ENCODE results near the gene DUSP28. TPM values are rescaled to one million over a fixed set of nuclear protein-coding genes. Genes with fewer than 3 reads are reported as not detected.
"Not testable (repeated sequence)": the region's sequence is repeated elsewhere in the genome, so short reads cannot be mapped to it uniquely, and the experiment has no call there.

The DUSP28 gene
- total RNA-seq, 1 donor from 2014 or later, result 8.6 TPM

DNA sequence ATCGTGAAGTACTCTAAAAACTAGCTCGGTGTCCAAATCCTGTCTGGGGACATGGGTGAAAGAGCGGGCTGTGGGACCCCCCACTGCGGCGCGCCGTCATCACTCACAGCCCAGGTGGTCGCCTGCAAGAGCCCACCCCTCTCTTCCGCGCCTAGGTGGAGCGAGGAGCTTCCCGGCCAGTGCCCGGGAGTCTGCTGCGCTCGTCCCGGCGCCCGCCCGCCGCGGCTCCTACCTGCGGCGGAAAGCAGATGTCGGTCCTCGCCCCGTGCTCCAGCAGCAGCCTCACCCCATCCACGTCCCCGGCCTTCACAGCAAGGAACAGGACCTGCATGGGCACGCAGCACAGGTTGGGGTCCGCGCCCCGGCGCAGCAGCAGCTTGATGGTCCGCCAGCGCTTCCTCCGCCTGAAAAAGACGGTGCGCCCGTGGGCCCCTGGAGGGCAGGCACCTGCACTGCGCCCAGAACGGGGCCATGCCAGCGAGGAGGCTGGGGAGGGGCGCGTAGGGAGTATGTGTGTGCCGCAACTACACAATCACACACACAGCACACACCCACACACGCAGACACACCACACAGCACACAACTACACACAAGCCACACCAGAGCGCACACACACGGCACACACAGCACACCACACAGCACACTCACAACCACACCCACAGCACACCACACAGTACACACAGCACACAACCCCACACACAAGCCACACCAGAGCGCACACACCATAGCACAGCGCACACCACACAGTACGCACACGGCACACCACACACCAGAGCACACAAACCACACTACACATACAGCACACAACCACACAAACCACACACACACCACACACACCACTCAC is 39.8 kb upstream of the DUSP28 start:
- DNase-seq (ENCODE audit: low spot score), result no peak
- no peak overlapping the region for H3K27ac Mint-ChIP-seq
- H3K4me3 Mint-ChIP-seq, result no peak overlapping the region
- peaks cover 24% of the 10 kb centered on the region for H3K36me3 Mint-ChIP-seq (ENCODE audit: low read depth)
- intact Hi-C loops (cut with micrococcal nuclease), result no loop called here
- peaks cover 3% of the 10 kb centered on the region for H3K27me3 Mint-ChIP-seq (ENCODE audit: insufficient read depth)
- peaks cover 24% of the 10 kb centered on the region for H3K9me3 Mint-ChIP-seq
- H3K4me1 Mint-ChIP-seq (ENCODE audit: low read depth), result no peaks in the 10 kb centered on the region

DNA sequence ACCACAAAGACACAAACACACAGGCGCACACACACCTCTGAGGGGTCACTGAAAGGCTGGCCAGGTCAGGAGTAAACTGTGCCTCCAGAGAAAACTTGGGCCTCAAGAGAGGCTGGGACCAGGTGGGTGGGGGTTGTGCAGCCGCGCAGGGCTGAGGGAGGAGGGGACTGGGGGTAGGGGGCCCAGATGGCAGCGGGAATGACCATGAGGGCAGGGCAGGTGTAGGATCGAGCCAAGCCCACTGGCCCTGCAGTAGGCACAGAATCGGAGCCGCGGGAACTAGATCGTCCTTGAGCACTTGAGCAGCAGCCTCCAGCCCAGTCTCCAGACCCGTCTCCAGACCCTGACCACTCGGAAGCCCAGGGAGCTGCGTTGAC is 39.2 kb upstream of the DUSP28 start:
- no peak for DNase-seq (ENCODE audit: low spot score)
- Mint-ChIP-seq H3K4me3 (no peak overlapping the region), H3K27ac (no peak overlapping the region), H3K9me3 (peaks cover 28% of the 10 kb centered on the region), H3K36me3 (ENCODE audit: low read depth) (peaks cover 27% of the 10 kb centered on the region), H3K27me3 (ENCODE audit: insufficient read depth) (peaks cover 3% of the 10 kb centered on the region), H3K4me1 (ENCODE audit: low read depth) (no peaks in the 10 kb centered on the region)
- intact Hi-C loops (cut with micrococcal nuclease), result no loop called here

DNA sequence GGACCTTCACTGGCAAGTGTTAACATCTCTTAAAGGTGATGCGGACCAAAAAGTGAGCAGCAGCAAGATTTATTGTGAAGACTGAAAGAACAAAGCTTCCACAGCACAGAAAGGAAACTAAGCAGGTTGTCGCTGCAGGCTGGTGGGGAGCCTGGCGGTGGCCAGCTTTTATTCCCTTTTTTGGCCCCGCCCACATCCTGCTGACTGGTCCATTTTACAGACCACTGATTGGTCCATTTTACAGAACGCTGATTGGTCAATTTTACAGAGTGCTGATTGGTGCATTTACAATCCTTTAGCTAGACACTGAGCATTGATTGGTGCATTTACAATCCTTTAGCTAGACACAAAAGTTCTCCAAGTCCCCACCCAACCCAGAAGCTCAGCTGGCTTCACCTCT is 38.3 kb upstream of the DUSP28 start:
- H3K27me3 Mint-ChIP-seq (ENCODE audit: insufficient read depth); H3K4me1 Mint-ChIP-seq (ENCODE audit: low read depth); H3K4me3 Mint-ChIP-seq; intact Hi-C loops (cut with micrococcal nuclease); DNase-seq (ENCODE audit: low spot score); H3K27ac Mint-ChIP-seq: not testable (repeated sequence)
- Mint-ChIP-seq H3K36me3 (ENCODE audit: low read depth) (peaks cover 28% of the 10 kb centered on the region), H3K9me3 (peaks cover 35% of the 10 kb centered on the region)

DNA sequence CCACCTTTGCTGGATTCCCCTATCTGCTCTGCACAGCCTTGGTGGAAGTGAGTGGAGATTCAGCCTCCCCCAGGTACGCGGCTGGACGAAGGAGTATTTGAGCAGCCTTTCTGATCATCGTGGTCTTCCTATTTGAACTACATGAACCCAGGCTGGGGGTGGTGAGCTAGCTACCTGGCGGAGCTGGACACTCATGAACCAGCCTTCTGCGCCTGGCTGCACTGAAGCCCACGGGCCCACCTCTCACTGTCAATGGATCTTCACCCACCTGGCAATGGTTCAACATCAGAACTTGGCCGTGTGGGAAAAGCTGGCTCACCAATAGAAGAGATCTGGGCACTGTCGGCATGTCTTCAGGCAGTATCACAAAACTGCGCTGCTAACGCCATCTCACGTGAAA is 37.8 kb upstream of the DUSP28 start:
- peaks cover 3% of the 10 kb centered on the region for H3K27me3 Mint-ChIP-seq (ENCODE audit: insufficient read depth)
- H3K27ac Mint-ChIP-seq, result no peak overlapping the region
- DNase-seq (ENCODE audit: low spot score), result no peak
- H3K4me1 Mint-ChIP-seq (ENCODE audit: low read depth), result no peaks in the 10 kb centered on the region
- H3K9me3 Mint-ChIP-seq, result peaks cover 40% of the 10 kb centered on the region
- H3K4me3 Mint-ChIP-seq, result no peak overlapping the region
- intact Hi-C loops (cut with micrococcal nuclease), result no loop called here
- H3K36me3 Mint-ChIP-seq (ENCODE audit: low read depth), result peaks cover 32% of the 10 kb centered on the region

DNA sequence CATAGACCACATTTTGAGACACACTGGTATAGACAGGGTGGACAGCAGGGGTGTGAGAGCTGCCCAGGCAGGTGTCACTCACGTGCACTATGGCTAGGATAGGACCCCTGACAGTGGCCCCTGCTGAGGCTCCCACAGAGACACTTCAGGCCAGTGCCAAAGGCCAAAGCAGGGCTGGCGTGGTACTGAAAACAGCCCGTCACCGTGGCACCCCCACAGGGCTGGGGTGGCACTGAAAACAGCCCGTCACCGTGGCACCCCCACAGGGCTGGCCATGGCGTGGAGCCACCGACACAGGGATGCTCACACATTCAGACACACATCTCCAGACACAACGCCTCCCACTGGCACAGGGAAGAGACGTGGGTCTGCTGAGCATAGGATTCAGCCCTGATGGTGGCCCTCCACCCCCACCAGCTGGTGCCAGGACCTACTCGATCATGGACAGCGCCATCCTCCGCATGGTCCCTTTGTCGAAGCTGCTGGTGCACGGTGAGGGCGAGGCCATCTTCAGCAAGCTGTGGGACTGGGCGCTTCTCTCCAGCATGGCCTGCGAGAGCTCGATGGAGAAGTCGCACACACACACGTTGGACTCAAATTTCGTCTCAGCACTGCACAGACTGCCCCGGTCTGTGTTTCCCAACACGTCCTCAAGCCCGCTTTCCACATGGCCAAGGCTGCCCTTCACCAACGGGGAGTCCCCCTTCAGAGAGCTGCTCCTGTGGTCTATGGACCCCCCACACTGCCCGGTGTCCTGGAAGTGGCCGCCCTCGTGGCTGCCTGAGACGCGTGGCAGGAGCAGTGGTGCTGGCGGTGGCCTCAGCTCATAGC is 36.5 kb upstream of the DUSP28 start:
- H3K4me1 Mint-ChIP-seq (ENCODE audit: low read depth), result no peaks in the 10 kb centered on the region
- peaks cover 3% of the 10 kb centered on the region for H3K27me3 Mint-ChIP-seq (ENCODE audit: insufficient read depth)
- H3K36me3 Mint-ChIP-seq (ENCODE audit: low read depth), result peaks cover 39% of the 10 kb centered on the region
- H3K4me3 Mint-ChIP-seq, result no peak overlapping the region
- no peak overlapping the region for H3K27ac Mint-ChIP-seq
- peaks cover 44% of the 10 kb centered on the region for H3K9me3 Mint-ChIP-seq
- DNase-seq (ENCODE audit: low spot score), result no peak
- intact Hi-C loops (cut with micrococcal nuclease), result no loop called here

- Mint-ChIP-seq H3K36me3 (ENCODE audit: low read depth) (peaks cover 47% of the 10 kb centered on the region), H3K27ac (no peak overlapping the region), H3K4me3 (no peak overlapping the region), H3K27me3 (ENCODE audit: insufficient read depth) (peaks cover 1% of the 10 kb centered on the region), H3K9me3 (peaks cover 56% of the 10 kb centered on the region), H3K4me1 (ENCODE audit: low read depth) (no peaks in the 10 kb centered on the region)
- intact Hi-C loops (cut with micrococcal nuclease), result no loop called here
- no peak for DNase-seq (ENCODE audit: low spot score)
Observed at GRCh38 chr2:240524963-240525718, 35.0 kb upstream of the DUSP28 start.

DNA sequence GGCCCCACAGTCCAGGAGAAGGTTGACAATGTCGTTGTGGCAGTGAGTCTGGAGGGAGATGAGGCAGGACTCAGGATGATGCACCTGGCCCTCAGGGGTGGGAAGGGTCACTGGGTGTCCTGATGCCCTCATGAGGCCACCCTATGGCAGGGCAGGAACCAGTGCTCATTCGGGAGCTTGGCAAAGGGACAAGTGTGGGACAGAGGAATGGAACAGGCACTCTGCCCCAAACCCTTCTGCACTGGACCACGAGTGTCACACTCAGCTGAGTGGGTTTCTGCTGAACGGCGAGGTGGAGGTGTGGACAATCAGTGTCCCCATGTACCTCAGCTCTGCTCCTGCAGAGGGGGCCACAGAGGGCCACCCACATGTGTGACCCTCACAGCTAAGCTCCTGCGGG is 34.4 kb upstream of the DUSP28 start:
- H3K9me3 Mint-ChIP-seq, result peaks cover 57% of the 10 kb centered on the region
- H3K36me3 Mint-ChIP-seq (ENCODE audit: low read depth), result peaks cover 46% of the 10 kb centered on the region
- H3K4me1 Mint-ChIP-seq (ENCODE audit: low read depth), result no peaks in the 10 kb centered on the region
- no peak overlapping the region for H3K27ac Mint-ChIP-seq
- DNase-seq (ENCODE audit: low spot score), result no peak
- intact Hi-C loops (cut with micrococcal nuclease), result no loop called here
- H3K4me3 Mint-ChIP-seq, result no peak overlapping the region
- peaks cover 1% of the 10 kb centered on the region for H3K27me3 Mint-ChIP-seq (ENCODE audit: insufficient read depth)

GRCh38 chr2:240526521-240526920 is 33.6 kb upstream of the DUSP28 start:
- H3K4me1 Mint-ChIP-seq (ENCODE audit: low read depth), result no peaks in the 10 kb centered on the region

GRCh38 chr2:240527153-240527750 is 32.9 kb upstream of the DUSP28 start:
- H3K9me3 Mint-ChIP-seq, result peaks cover 70% of the 10 kb centered on the region
- peaks cover 1% of the 10 kb centered on the region for H3K27me3 Mint-ChIP-seq (ENCODE audit: insufficient read depth)
- no peak overlapping the region for H3K4me3 Mint-ChIP-seq
- peaks cover 60% of the 10 kb centered on the region for H3K36me3 Mint-ChIP-seq (ENCODE audit: low read depth)
- H3K4me1 Mint-ChIP-seq (ENCODE audit: low read depth), result no peaks in the 10 kb centered on the region
- DNase-seq (ENCODE audit: low spot score), result no peak
- intact Hi-C loops (cut with micrococcal nuclease), result no loop called here
- H3K27ac Mint-ChIP-seq, result no peak overlapping the region

More at GRCh38 chr2:240526521-240526920, 33.6 kb upstream of the DUSP28 start:
- Mint-ChIP-seq H3K27me3 (ENCODE audit: insufficient read depth) (peaks cover 1% of the 10 kb centered on the region), H3K9me3 (peaks cover 64% of the 10 kb centered on the region), H3K27ac (no peak overlapping the region), H3K4me3 (no peak overlapping the region), H3K36me3 (ENCODE audit: low read depth) (peaks cover 53% of the 10 kb centered on the region)
- DNase-seq (ENCODE audit: low spot score), result no peak
- intact Hi-C loops (cut with micrococcal nuclease), result no loop called here

GRCh38 chr2:240528406-240529040 is 31.6 kb upstream of the DUSP28 start:
- Mint-ChIP-seq H3K9me3 (peaks cover 71% of the 10 kb centered on the region), H3K36me3 (ENCODE audit: low read depth) (peaks cover 57% of the 10 kb centered on the region), H3K27ac (no peak overlapping the region), H3K27me3 (ENCODE audit: insufficient read depth) (no peaks in the 10 kb centered on the region), H3K4me1 (ENCODE audit: low read depth) (no peaks in the 10 kb centered on the region), H3K4me3 (no peak overlapping the region)
- DNase-seq (ENCODE audit: low spot score), result no peak
- intact Hi-C loops (cut with micrococcal nuclease), result no loop called here

DNA sequence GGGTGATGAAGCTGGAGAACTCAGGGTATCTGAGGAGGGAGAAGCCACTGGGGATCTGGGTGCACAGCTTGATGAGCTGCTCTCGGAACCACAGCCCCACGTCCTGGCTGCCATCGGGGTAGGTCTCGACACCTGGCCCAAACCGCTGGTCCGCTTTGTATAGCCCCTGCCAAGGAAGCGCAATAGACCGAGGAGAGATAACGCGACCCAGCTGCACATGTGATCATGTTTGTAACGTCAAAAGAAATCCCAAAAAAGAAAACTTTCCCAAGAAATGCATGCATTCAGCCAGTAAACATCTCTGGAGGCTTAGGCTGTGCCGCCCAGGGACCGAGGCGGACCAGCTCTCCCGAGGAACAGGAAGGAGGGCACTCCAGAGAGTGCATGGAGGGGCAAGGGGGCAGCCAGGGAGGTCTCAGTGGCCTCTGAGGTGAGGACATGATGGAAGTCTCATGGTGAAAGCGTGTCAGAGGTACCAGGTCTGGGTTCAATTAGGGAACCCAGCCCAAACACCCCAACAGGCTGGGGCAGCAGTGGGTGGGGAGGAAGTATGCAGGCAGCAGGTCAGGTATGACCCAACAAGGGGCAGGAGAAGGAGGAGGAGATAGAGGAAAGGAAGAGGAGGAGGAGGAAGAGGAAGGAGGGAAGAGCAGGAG is 30.7 kb upstream of the DUSP28 start:
- Mint-ChIP-seq H3K9me3 (peaks cover 72% of the 10 kb centered on the region), H3K4me3 (no peak overlapping the region), H3K4me1 (ENCODE audit: low read depth) (no peaks in the 10 kb centered on the region), H3K27me3 (ENCODE audit: insufficient read depth) (no peaks in the 10 kb centered on the region), H3K36me3 (ENCODE audit: low read depth) (peaks cover 56% of the 10 kb centered on the region), H3K27ac (no peak overlapping the region)
- no peak for DNase-seq (ENCODE audit: low spot score)
- intact Hi-C loops (cut with micrococcal nuclease), result no loop called here

DNA sequence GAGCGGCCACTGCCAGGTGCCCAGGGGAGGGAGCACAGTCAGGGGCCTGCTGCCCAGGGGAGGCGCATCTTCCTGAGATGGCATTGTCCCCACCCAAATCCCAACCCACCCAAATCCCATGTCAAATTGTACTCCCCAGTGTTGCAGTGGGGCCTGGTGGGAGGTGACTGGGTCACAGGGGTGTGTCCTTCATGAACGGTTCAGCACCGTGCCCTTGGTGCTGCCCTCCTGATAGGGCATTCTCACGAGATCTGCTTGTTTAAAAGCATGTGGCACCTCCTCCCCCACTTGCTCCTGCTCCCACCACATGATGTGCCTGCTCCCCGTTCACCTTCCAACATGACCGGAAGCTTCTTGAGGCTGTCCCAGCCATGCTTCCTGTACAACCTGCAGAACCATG is 30.0 kb upstream of the DUSP28 start:
- peaks cover 65% of the 10 kb centered on the region for H3K9me3 Mint-ChIP-seq
- no peak overlapping the region for H3K4me3 Mint-ChIP-seq
- peaks cover 51% of the 10 kb centered on the region for H3K36me3 Mint-ChIP-seq (ENCODE audit: low read depth)
- intact Hi-C loops (cut with micrococcal nuclease), result no loop called here
- H3K27me3 Mint-ChIP-seq (ENCODE audit: insufficient read depth), result no peaks in the 10 kb centered on the region
- H3K27ac Mint-ChIP-seq, result no peak overlapping the region
- DNase-seq (ENCODE audit: low spot score), result no peak
- H3K4me1 Mint-ChIP-seq (ENCODE audit: low read depth), result no peaks in the 10 kb centered on the region

Measured in activated T-helper 1 cell treated with anti-CD3 and anti-CD28 coated beads, Interleukin-12 subunit alpha, Interleukin-12 subunit beta, Interleukin-2, Interleukin-4 antibody, amounts not matched to agents 30 ng/mL and 10 ng/mL and 1 ng/mL, durations not matched to agents 14 hours and 24 hours and 36 hours (primary cell).